K562 (cell line): ENCODE measurements around the gene PRCC. TPM values are rescaled to one million over a fixed set of nuclear protein-coding genes. Genes with fewer than 3 reads are reported as not detected.

Source experiments
- ADNP ChIP-seq: fragments of 200-800 bp; sonication (Bioruptor generic); IDR thresholded peaks from 2 replicates; pipeline ENCODE4 v1.6.1; 2016; ENCODE audit warnings: missing genetic modification characterization, missing compliant biosample characterization
- BDP1 ChIP-seq: IDR thresholded peaks from 3 replicates; pipeline ENCODE4 v1.6.1; 2011; ENCODE audit not compliant: insufficient read length, insufficient read depth
- BRD9 ChIP-seq: fragments of 450-650 bp; IDR thresholded peaks from 2 replicates; pipeline ENCODE4 v1.6.1; 2018; ENCODE audit warnings: low read depth; ENCODE audit not compliant: partially characterized antibody
- CAMTA2 ChIP-seq: fragments of 250-450 bp; sonication (Bioruptor Pico); conservative IDR thresholded peaks from 2 replicates; pipeline ENCODE4 v1.5.1; 2022
- CCNT2 ChIP-seq: IDR thresholded peaks from 2 replicates; pipeline ENCODE4 v1.6.1; 2011; ENCODE audit warnings: borderline replicate concordance, low read depth, mild to moderate bottlenecking, moderate library complexity, mixed read lengths, low read length; ENCODE audit not compliant: insufficient read length; ENCODE audit errors: extremely low read depth
- CHD1 ChIP-seq: fragments of 200-600 bp; sonication (generic); IDR thresholded peaks from one replicate; pipeline ENCODE4 v1.6.1; 2012; ENCODE audit warnings: mild to moderate bottlenecking, moderate library complexity, low read length, inconsistent platforms
- CTCF ChIP-seq, 3 experiments: IDR thresholded peaks in 2 of 3; conservative IDR thresholded peaks in 1 of 3; 2 replicates each; pipeline ENCODE4 v1.5.1; 2011 to 2012; ENCODE audit warnings: low read length in 3 of 3, mild to moderate bottlenecking in 3 of 3, control low read depth in 2 of 3, improper control_type of control experiment in 1 of 3, inconsistent platforms in 1 of 3, low read depth in 1 of 3, mixed read lengths in 1 of 3, moderate library complexity in 1 of 3; ENCODE audit not compliant: insufficient read depth in 2 of 3
- E2F8 ChIP-seq: fragments of 450-650 bp; IDR thresholded peaks from 2 replicates; pipeline ENCODE4 v1.7.1; 2018; ENCODE audit warnings: mild to moderate bottlenecking, low read depth; ENCODE audit not compliant: partially characterized antibody
- ELF2 ChIP-seq: fragments of 250-450 bp; sonication (Bioruptor Pico); IDR thresholded peaks from 2 replicates; pipeline ENCODE4 v1.5.0; 2021; ENCODE audit warnings: mild to moderate bottlenecking
- GTF2B ChIP-seq: IDR thresholded peaks from 2 replicates; pipeline ENCODE4 v1.6.1; 2011; ENCODE audit not compliant: insufficient read length; ENCODE audit errors: extremely low read depth
- HEY1 ChIP-seq: fragments of 250-450 bp; sonication (Bioruptor Pico); IDR thresholded peaks from 2 replicates; pipeline ENCODE4 v1.5.0; 2020; ENCODE audit warnings: mild to moderate bottlenecking, moderate library complexity, borderline replicate concordance
- KLF1 ChIP-seq: fragments of 450-650 bp; IDR thresholded peaks from 2 replicates; pipeline ENCODE4 v1.6.1; 2016; ENCODE audit warnings: missing genetic modification characterization, missing compliant biosample characterization
- MTF1 ChIP-seq: fragments of 250-450 bp; sonication (Bioruptor Pico); IDR thresholded peaks from 2 replicates; pipeline ENCODE4 v1.9.0; 2021; ENCODE audit warnings: moderate library complexity, mild to moderate bottlenecking, inconsistent platforms, borderline replicate concordance
- NR0B1 ChIP-seq: fragments of 450-650 bp; IDR thresholded peaks from one replicate; pipeline ENCODE4 v1.6.1; 2018; ENCODE audit warnings: mild to moderate bottlenecking, moderate library complexity; ENCODE audit not compliant: partially characterized antibody
- PHF8 ChIP-seq: fragments of 200-600 bp; sonication (generic); IDR thresholded peaks from 2 replicates; pipeline ENCODE4 v1.6.1; 2012; ENCODE audit warnings: mixed run types, mild to moderate bottlenecking, inconsistent platforms, low read length, moderate library complexity, borderline replicate concordance
- PPARD ChIP-seq: fragments of 250-450 bp; sonication (Bioruptor Pico); IDR thresholded peaks from 2 replicates; pipeline ENCODE4 v1.8.0; 2022; ENCODE audit warnings: inconsistent platforms, mild to moderate bottlenecking, moderate library complexity
- PRPF4 ChIP-seq: fragments of 200-400 bp; formaldehyde crosslinking; IDR thresholded peaks from one replicate; pipeline ENCODE4 v1.6.1; 2017; ENCODE audit warnings: low read length, low read depth, mild to moderate bottlenecking; ENCODE audit not compliant: insufficient read depth, poor library complexity, severe bottlenecking
- SLC30A9 ChIP-seq: fragments of 250-450 bp; sonication (Bioruptor Pico); IDR thresholded peaks from 2 replicates; pipeline ENCODE4 v1.8.0; 2022; ENCODE audit warnings: mild to moderate bottlenecking, moderate library complexity
- TAF7 ChIP-seq: fragments of 450-650 bp; IDR thresholded peaks from 2 replicates; pipeline ENCODE4 v1.6.1; 2016; ENCODE audit warnings: missing genetic modification characterization, missing compliant biosample characterization
- TRIM28 ChIP-seq: fragments of 450-650 bp; IDR thresholded peaks from 2 replicates; pipeline ENCODE4 v1.6.1; 2017
- YBX1 ChIP-seq: fragments of 450-650 bp; IDR thresholded peaks from 2 replicates; pipeline ENCODE4 v1.7.1; 2016; ENCODE audit warnings: mild to moderate bottlenecking
- ZEB2 ChIP-seq: fragments of 450-650 bp; IDR thresholded peaks from 2 replicates; pipeline ENCODE4 v1.6.1; 2016
- polyA plus RNA-seq, 8 experiments: library from polyadenylated mRNA; depleted of rRNA in 4 of 8; stranded (reverse) in 5 of 8; unstranded in 3 of 8; fragments of >200 nt; fragmentation: Nextera tagmentation in 2 of 8; fragmentation: Illumina TruSeq in 1 of 8; extraction: Ambion mirVana in 2 of 8; extraction: Trizol in 1 of 8; gene quantifications; 2 replicates each; pipeline versions ENCODE4 v1.2.1 to v1.2.3, GENCODE V29; 2011 to 2014; ENCODE audit warnings: inconsistent platforms in 1 of 8, missing spikeins in 1 of 8
- total RNA-seq, 7 experiments: library from RNA; depleted of rRNA in 6 of 7; stranded (reverse); fragments of >200 nt in 6 of 7; fragmentation: Illumina TruSeq in 2 of 7; extraction: Trizol in 2 of 7; gene quantifications; 2 replicates each; pipeline versions ENCODE4 v1.2.1 to v1.2.3, GENCODE V29; 2011 to 2021; ENCODE audit warnings: low replicate concordance in 1 of 7

PRCC gene
- total and polyA plus RNA-seq, 9 of the 15 experiments (the other 6 are each of a cell fraction or from before 2014, with no cell fraction given), result 23.9 to 201 (median 41.1) TPM

GRCh38 chr1:156728599-156729462 is 38.5 kb upstream of the PRCC start, which contains the start of gene ISG20L2 (continued):
- TF ChIP-seq TRIM28 (0 out of 2 replicates have a peak, but pooled peaks have one; percentile 55), MTF1 (no peak), PHF8 (peak; percentile 76; the same call in 1 of the 2 replicates), YBX1 (no peak), ADNP (tag) (no peak), CCNT2 (no peak), SLC30A9 (CRISPR knock-in tag) (no peak), PPARD (CRISPR knock-in tag) (no peak), NR0B1 (no peak), CAMTA2 (CRISPR knock-in tag) (no peak), TAF7 (tag) (no peak), BDP1 (no peak), CHD1 (peak; percentile 55), BRD9 (no peak), E2F8 (peak; percentile 83), ELF2 (CRISPR knock-in tag) (no peak), HEY1 (CRISPR knock-in tag) (no peak), KLF1 (tag) (no peak), ZEB2 (no peak; the same call in 1 of the 2 replicates), PRPF4 (no peak), GTF2B (no peak), CTCF (IDR thresholded peaks at IDR 0.05 in 2 of 3, conservative IDR thresholded peaks at IDR 0.05 in 1 of 3; ENCODE audit: insufficient read depth in 2 of 3, low read depth in 1 of 3, low read length in 3 of 3) (0 out of 6 replicates have a peak, but pooled peaks of 1 of the 3 experiments have one; percentile 9)
